ENCODE results near the gene MAGI1.

MAGI1 gene

DNA sequence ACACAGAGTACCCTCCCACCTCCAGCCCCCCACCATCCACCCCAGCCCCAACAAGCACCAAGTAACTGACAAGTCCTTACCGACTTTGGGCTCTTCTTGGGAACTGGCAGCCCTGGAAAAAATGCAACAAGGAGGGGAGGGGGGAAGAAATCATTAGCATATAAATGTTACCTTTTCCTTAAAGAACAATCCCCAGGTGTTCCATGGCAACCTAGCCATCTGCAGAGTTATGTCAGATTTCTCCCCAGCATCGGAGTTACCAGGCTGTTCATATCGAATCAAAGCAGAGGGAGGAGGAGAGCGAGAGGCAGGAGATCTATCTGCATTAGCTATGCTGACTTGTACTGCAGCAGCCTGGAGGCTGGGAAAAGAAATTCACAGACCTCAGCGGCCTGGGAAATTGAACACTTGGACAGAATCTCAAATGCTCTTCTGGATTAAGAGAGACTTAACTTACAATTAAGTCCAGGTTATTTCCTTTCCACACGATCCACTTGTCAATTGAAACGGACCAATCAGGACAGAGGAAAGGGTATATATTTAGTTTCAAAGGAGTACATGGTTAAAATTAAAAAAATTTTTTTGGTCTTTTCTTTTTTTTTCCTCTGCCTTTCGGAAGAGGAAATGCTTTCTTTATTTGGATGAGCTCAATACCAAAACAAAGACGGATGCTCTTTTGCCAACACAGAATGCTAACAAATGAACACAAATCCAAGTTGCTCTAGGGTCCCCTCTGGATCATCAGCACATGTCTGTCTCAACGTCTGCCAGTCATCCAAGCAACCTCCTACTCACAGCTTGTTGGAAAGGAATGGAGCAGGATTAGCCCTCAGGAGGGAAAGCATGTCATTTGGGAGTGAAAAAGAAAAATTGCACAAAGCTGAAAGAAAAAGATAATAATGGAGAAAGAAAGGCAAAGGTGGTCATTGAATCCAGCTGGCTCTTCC, 637.1 kb downstream of the MAGI1 start:
- H3K9me3 Mint-ChIP-seq (ENCODE audit: low read depth): peaks cover 3% of the 10 kb centered on the region
- H3K4me1 Mint-ChIP-seq (ENCODE audit: low read depth): no peaks in the 10 kb centered on the region
- no peaks in the 10 kb centered on the region for H3K27me3 Mint-ChIP-seq
- H3K36me3 Mint-ChIP-seq: no peaks in the 10 kb centered on the region
- H3K4me3 Mint-ChIP-seq: no peak overlapping the region
- no peak overlapping the region for H3K27ac Mint-ChIP-seq

DNA sequence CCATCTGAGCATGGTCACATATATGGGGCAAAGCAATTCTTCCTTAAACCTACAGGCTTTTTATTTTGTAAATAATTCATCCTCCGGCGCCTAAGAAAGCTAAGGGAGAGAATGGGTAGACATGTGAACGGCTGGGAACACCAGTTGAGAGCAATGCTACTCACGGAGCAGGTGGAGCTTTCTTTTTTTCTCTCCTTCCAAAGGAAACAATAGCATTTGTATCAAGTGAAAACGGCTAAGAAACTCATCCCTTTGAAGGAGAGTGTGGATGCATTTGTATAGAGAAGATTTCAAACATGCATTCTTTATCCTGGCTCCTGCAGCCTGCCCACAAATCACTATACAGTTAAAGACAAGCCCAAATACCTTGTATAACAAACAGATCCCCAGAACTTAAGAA, 637.8 kb downstream of the MAGI1 start:
- no peak overlapping the region for H3K27ac Mint-ChIP-seq
- H3K36me3 Mint-ChIP-seq: no peaks in the 10 kb centered on the region
- H3K27me3 Mint-ChIP-seq: no peaks in the 10 kb centered on the region
- H3K4me1 Mint-ChIP-seq (ENCODE audit: low read depth): no peaks in the 10 kb centered on the region
- peaks cover 5% of the 10 kb centered on the region for H3K9me3 Mint-ChIP-seq (ENCODE audit: low read depth)
- no peak overlapping the region for H3K4me3 Mint-ChIP-seq

DNA sequence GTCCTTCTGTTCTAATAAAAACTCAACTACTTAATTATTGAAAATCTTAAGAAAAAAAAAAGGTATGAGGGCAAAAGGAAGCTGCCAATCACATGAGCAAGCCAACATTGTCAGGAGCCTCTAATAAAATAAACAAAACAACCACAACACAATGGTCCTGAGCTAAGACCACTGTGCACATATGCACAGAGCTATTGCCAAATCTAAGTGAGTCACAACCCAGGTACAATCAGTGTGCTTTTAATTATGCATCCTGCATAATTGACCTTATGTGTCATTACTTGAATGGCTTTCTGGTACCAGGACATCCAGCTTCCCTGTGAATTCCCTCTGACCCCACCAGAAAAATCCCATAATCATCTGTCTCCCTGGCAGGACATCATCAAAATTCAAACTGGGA, 639.8 kb downstream of the MAGI1 start:
- Mint-ChIP-seq H3K4me3 (no peak overlapping the region), H3K9me3 (ENCODE audit: low read depth) (peaks cover 5% of the 10 kb centered on the region), H3K27me3 (no peaks in the 10 kb centered on the region), H3K4me1 (ENCODE audit: low read depth) (no peaks in the 10 kb centered on the region), H3K27ac (no peak overlapping the region), H3K36me3 (no peaks in the 10 kb centered on the region)

DNA sequence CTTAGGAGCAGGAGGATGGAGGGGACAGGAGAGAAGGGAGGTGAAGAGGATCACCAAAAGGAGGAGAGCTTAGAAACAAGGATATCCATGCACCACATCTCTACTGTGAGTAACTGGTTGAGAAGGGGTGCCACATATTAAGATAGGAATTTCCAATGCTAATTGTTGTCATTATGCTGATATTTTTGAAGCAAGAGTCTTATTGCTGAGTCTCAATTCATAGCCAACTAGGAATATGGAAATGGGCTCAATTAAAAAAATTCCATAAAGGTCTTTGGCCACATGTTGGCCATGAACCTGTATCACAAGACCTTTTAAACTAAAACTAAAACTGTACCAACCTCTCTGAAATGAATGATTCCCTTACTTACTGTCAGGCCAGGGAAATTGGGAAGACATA, 642.6 kb downstream of the MAGI1 start:
- no peak overlapping the region for H3K27ac Mint-ChIP-seq
- no peaks in the 10 kb centered on the region for H3K4me1 Mint-ChIP-seq (ENCODE audit: low read depth)
- no peaks in the 10 kb centered on the region for H3K27me3 Mint-ChIP-seq
- peaks cover 5% of the 10 kb centered on the region for H3K9me3 Mint-ChIP-seq (ENCODE audit: low read depth)
- H3K4me3 Mint-ChIP-seq: no peak overlapping the region
- no peaks in the 10 kb centered on the region for H3K36me3 Mint-ChIP-seq

DNA sequence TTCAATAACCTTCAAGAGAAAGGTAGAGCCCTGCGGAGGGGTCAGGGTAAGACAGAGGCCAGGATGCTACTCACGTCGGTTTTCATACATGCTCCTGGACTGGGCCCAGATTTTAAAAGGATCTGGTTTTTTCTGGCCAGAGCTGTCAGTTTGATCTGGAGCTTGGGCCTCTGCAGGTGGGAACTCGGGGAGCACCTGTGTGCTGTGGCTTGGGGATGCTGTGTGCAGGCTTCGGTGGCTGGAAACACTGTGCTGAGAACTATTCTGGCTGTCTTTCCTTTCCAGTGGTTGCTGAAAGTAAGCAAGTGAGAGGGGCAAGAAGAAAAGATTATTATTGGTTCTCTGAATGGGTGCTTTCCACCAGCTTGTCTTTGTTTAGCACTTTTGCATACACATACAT, 647.6 kb downstream of the MAGI1 start:
- Mint-ChIP-seq H3K36me3 (no peaks in the 10 kb centered on the region), H3K4me1 (ENCODE audit: low read depth) (no peaks in the 10 kb centered on the region), H3K27me3 (no peaks in the 10 kb centered on the region), H3K4me3 (no peak overlapping the region), H3K9me3 (ENCODE audit: low read depth) (no peaks in the 10 kb centered on the region), H3K27ac (no peak overlapping the region)

DNA sequence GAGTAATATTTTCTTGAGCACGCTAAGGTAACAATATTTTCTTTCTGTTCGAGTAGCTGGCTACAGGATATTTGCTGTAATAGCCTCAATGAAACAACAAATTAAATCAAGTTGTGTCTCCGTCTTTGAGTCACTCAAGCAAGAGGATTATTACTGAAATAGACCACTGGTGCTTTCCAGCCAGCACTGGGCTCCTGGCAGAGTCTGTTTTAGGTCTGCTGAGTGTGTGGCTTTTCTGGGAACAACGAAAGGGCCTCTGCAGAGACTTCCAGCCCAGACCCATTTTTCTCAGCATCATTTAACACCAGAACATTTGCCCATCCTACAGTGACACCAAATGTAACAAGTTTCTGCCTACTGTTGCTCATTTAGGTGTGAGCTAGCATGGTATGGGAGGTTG, 652.9 kb downstream of the MAGI1 start:
- Mint-ChIP-seq H3K9me3 (ENCODE audit: low read depth) (peaks cover 4% of the 10 kb centered on the region), H3K4me1 (ENCODE audit: low read depth) (no peaks in the 10 kb centered on the region), H3K4me3 (no peak overlapping the region), H3K36me3 (no peaks in the 10 kb centered on the region), H3K27ac (no peak overlapping the region), H3K27me3 (no peaks in the 10 kb centered on the region)

DNA sequence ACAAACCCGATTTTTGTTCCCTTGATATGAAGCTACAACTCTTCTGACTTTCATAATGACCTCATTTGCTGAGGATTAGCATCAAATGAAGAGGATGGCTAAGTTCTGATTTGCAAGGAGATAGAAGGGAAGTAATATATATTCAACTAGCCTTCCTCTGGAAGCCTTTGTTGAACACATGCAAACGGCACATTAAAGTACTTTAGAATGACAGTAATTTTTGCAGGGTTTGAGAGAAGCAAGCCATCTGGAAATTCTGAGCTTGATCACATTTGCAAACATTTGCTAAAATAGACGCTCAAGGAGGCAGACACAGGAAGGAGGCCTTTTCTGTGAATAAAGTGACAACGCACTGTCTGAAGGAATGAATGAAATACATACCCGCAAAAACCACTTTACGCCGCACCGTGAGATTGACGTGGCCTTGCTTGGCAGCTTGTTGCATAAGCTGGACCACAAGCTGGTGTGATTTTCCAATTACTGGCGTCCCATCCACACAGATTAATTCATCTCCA, 657.2 kb downstream of the MAGI1 start:
- no peaks in the 10 kb centered on the region for H3K36me3 Mint-ChIP-seq
- H3K4me1 Mint-ChIP-seq (ENCODE audit: low read depth): no peaks in the 10 kb centered on the region
- H3K4me3 Mint-ChIP-seq: no peak overlapping the region
- no peak overlapping the region for H3K27ac Mint-ChIP-seq
- peaks cover 4% of the 10 kb centered on the region for H3K9me3 Mint-ChIP-seq (ENCODE audit: low read depth)
- no peaks in the 10 kb centered on the region for H3K27me3 Mint-ChIP-seq

DNA sequence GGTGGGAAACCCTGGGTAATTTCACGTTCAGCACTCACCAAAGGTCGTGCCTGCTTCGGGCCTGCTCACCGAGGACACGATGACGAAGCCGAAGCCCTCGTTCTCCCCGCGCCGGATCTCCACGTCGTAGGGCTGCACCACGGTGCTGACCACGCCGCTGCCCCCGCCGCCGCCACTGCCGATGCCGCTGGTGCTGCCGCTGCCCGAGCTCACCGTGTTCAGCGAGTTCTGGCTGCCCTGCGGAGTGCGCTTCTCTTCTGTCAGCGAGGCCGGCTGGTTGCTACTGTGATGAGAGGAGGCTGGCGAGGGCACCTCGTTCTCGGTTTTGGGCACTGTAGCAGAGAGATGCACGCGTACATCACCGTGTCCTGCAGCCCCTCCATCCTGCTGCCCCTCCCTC, 659.5 kb downstream of the MAGI1 start:
- Mint-ChIP-seq H3K27me3 (no peaks in the 10 kb centered on the region), H3K4me3 (no peak overlapping the region), H3K27ac (no peak overlapping the region), H3K4me1 (ENCODE audit: low read depth) (no peaks in the 10 kb centered on the region), H3K9me3 (ENCODE audit: low read depth) (peaks cover 4% of the 10 kb centered on the region), H3K36me3 (no peaks in the 10 kb centered on the region)

DNA sequence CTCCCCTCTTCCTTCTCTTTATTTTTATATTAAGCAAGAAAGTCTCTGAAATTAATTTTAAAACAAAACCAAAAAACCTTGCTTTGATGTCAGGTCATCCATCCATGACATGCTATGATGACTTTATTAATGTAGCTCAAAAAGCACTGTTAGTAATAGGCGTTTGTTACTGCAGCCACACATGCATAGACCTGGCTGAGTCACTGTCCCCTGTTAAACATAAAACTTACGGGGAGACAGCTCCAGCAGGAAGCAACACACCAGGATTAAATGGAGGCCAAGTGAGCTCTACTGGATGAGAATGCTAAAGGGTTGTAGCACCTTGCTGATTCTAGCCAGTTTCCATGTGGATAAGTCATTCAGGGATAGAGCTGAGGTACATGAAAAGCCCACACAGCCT, 661.1 kb downstream of the MAGI1 start:
- H3K27me3 Mint-ChIP-seq: no peaks in the 10 kb centered on the region
- no peak overlapping the region for H3K4me3 Mint-ChIP-seq
- no peaks in the 10 kb centered on the region for H3K36me3 Mint-ChIP-seq
- no peaks in the 10 kb centered on the region for H3K4me1 Mint-ChIP-seq (ENCODE audit: low read depth)
- H3K9me3 Mint-ChIP-seq (ENCODE audit: low read depth): no peaks in the 10 kb centered on the region
- H3K27ac Mint-ChIP-seq: no peak overlapping the region

DNA sequence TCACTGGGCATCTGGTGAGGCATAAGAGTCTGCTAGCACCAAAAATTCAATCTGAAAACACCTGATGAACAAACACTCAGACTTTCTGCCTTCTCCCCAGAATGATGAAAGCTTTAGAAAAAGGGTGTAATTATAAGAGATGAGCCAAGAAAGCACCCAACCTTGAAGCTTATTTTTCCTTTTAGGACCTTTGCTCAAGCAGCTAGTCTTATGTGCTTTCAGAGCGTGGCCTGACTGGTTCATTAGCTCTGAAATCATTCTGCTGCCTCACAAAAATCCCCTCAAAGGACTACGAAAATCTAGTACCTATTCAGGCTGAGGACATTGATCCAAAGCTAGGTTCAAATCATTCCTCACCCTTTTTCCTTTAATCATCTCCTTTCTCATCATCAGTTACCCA, 662.3 kb downstream of the MAGI1 start:
- no peaks in the 10 kb centered on the region for H3K36me3 Mint-ChIP-seq
- H3K27ac Mint-ChIP-seq: no peak overlapping the region
- H3K4me1 Mint-ChIP-seq (ENCODE audit: low read depth): no peaks in the 10 kb centered on the region
- peaks cover 5% of the 10 kb centered on the region for H3K9me3 Mint-ChIP-seq (ENCODE audit: low read depth)
- H3K4me3 Mint-ChIP-seq: no peak overlapping the region
- H3K27me3 Mint-ChIP-seq: no peaks in the 10 kb centered on the region

DNA sequence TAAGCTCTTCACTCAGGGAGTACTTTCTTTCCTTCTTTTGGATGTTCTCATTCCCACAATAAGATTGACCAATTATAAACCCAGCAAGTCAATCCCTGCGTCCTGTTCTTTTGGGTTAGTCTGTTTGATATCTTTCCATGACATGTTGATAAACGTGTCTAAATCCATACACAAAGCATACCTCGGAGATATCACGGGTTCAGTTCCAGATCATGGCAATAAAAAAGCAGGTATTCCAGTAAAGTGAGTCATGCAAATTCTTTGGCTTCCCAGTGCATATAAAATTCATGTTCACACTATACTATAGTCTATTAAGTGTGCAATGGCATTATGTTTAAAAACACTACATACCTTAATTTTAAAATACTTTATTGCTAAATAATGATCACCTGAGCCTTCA, 667.7 kb downstream of the MAGI1 start:
- no peaks in the 10 kb centered on the region for H3K27me3 Mint-ChIP-seq
- H3K4me3 Mint-ChIP-seq: no peak overlapping the region
- no peaks in the 10 kb centered on the region for H3K4me1 Mint-ChIP-seq (ENCODE audit: low read depth)
- no peaks in the 10 kb centered on the region for H3K36me3 Mint-ChIP-seq
- no peak overlapping the region for H3K27ac Mint-ChIP-seq
- H3K9me3 Mint-ChIP-seq (ENCODE audit: low read depth): peaks cover 9% of the 10 kb centered on the region

DNA sequence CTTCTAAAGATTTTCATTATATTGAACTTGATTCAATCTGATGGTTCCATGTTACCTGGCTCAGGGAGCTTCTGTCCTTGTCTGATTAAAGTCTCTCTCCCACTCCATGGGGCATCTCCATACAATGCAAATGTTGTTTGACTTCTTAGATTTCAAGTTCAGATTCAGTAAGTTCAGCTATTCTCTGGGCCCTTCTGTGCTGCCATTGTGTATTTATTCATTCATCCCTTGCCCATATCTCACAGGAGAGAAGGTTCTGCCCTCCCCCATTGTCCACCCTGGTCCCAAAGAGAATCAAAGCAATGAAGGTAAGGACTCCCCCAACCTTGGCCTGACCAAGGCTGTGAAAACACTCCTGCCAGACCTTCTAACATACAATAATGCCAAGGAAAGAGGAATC, 669.9 kb downstream of the MAGI1 start:
- no peaks in the 10 kb centered on the region for H3K36me3 Mint-ChIP-seq
- no peaks in the 10 kb centered on the region for H3K27me3 Mint-ChIP-seq
- H3K4me1 Mint-ChIP-seq (ENCODE audit: low read depth): no peaks in the 10 kb centered on the region
- H3K9me3 Mint-ChIP-seq (ENCODE audit: low read depth): peaks cover 9% of the 10 kb centered on the region
- H3K27ac Mint-ChIP-seq: no peak overlapping the region
- no peak overlapping the region for H3K4me3 Mint-ChIP-seq

DNA sequence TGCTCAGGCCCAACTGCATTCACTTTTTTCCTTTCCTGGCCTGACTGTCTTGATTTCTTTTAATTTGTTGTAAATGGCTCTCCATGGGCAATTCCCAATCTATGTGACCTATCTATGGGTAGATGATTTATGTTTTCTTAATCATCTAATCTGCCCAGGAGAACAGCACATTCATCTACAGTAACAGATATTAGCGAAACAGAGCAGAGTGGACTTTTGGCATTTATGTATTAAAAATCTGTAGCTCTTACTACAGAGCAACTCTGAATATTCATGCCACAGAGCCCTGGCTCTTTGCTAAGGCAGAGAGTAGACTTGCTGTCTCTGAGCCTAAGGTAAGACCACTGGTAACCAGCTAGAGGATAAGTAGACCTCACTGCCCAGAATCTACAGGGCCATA, 676.0 kb downstream of the MAGI1 start:
- Mint-ChIP-seq H3K27ac (no peak overlapping the region), H3K36me3 (no peaks in the 10 kb centered on the region), H3K4me3 (no peak overlapping the region)

DNA sequence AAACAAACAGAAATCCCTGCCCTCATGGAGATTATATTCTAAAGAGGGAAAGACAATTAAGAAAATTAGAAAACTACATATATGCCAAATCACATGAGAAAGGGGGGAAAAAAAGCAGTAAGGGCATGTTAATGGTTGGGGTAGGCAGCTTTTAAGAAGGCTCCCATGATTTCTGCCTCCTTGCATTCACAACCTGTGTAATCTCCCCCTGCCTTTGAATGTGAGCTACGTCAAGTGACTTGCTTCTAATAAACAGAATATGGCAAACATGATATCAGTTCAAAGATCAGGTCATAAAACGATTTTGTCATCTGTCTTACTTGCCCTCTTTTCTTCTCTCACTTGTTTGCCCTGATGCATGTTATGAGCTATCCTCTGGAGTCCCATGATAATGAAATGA, 677.3 kb downstream of the MAGI1 start:
- peaks cover 10% of the 10 kb centered on the region for H3K27me3 Mint-ChIP-seq

More for the DNA sequence above, 676.0 kb downstream of the MAGI1 start:
- Mint-ChIP-seq H3K9me3 (ENCODE audit: low read depth) (peaks cover 7% of the 10 kb centered on the region), H3K4me1 (ENCODE audit: low read depth) (no peaks in the 10 kb centered on the region), H3K27me3 (peaks cover 4% of the 10 kb centered on the region)

DNA sequence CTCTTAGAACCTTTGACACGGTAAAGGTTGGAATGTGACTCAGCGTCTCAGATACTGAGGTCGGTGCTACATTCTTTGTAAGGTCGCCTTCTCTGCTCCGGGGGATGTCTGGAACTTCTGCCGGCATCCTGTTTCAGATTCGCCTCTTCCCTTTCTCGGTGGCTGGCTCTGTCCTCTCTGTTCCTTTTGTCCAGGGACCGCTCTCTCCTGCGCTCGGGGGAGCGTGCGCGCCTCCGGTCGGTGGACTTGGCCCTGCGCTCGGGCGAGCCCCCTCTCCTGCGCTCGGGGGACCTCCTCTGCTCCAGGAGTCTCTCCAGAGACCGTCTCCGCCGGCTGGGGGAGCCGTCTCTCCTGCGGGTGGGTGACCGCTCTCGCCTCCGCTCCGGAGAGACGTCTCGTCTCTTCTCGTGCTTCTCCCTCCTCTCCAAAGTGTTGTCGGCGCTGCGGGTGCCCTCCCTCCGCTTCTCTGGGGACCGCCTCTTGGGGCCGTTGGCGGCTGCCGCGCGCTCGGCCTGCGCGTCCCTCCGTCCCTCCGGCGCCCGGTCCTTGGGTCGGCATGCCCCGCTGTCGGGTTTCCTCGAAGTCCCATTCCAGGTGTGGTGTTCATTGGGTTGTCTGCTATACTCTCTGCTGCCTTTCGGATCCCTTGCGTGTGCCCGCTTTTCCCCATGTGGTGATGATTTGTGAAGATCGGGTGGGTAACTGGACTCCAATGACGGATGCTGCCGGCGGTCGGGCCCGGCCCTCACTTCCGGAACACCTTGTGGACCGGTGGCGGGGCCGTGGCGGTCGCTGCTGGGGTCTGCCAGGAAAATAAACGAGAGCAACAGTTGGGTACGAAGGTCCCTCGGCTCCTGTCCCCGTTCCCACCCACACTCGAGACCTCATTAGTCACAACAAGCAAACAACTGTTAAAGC, 682.1 kb downstream of the MAGI1 start:
- H3K4me3 Mint-ChIP-seq: no peak overlapping the region
- no peak overlapping the region for H3K27ac Mint-ChIP-seq
- H3K27me3 Mint-ChIP-seq: peaks cover 21% of the 10 kb centered on the region
- H3K9me3 Mint-ChIP-seq (ENCODE audit: low read depth): peaks cover 7% of the 10 kb centered on the region
- H3K36me3 Mint-ChIP-seq: no peaks in the 10 kb centered on the region
- H3K4me1 Mint-ChIP-seq (ENCODE audit: low read depth): no peaks in the 10 kb centered on the region

More for the DNA sequence above, 677.3 kb downstream of the MAGI1 start:
- Mint-ChIP-seq H3K36me3 (no peaks in the 10 kb centered on the region), H3K4me3 (no peak overlapping the region), H3K9me3 (ENCODE audit: low read depth) (peaks cover 7% of the 10 kb centered on the region), H3K27ac (no peak overlapping the region), H3K4me1 (ENCODE audit: low read depth) (no peaks in the 10 kb centered on the region)
